GM12892 (cell line): Measurements from ENCODE around the gene CCDC89.

Experiments
- DNase-seq: peaks from one replicate; pipeline ENCODE4 v3.0.0; 2011; ENCODE audit not compliant: insufficient read length
- FAIRE-seq: peaks from 2 replicates; lab custom pipeline; 2011; peaks lifted over from hg19 to GRCh38; lab: Jason Lieb, UNC
- POLR2A ChIP-seq: IDR thresholded peaks from 2 replicates; pipeline ENCODE4 v1.6.1; 2011; ENCODE audit warnings: low read depth, low read length, control low read depth
- POLR2AphosphoS5 ChIP-seq: IDR thresholded peaks from 2 replicates; pipeline ENCODE4 v1.6.1; 2011; ENCODE audit warnings: low read depth, low read length, control low read depth
- TAF1 ChIP-seq: IDR thresholded peaks from 2 replicates; pipeline ENCODE4 v1.6.1; 2011; ENCODE audit warnings: low read depth, mild to moderate bottlenecking, control low read depth, low read length, borderline replicate concordance

Gene CCDC89

DNA sequence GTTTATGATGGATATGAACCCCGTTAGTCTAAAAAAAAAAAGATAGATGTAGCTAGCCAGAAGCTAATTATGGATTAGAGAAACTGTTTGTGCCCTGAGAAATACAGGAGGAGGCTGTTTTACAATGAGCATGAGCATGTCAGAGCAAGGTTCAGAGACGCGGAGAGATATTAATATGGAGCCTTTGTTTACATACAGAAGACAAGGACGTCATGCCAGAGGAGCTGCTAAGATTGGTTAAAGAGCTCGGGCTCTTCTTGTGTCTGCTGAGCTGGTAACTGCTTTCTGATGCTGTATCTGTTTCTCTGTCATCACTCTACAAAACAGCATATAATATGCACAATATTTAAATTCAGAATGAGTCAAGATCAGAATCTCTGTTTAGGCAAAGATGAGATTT lies 24.9 kb upstream of the CCDC89 start:
- no peak for TF ChIP-seq POLR2A
- TF ChIP-seq POLR2AphosphoS5: no peak
- no peak for TF ChIP-seq TAF1
- DNase-seq (no peak), FAIRE-seq (no peak)

DNA sequence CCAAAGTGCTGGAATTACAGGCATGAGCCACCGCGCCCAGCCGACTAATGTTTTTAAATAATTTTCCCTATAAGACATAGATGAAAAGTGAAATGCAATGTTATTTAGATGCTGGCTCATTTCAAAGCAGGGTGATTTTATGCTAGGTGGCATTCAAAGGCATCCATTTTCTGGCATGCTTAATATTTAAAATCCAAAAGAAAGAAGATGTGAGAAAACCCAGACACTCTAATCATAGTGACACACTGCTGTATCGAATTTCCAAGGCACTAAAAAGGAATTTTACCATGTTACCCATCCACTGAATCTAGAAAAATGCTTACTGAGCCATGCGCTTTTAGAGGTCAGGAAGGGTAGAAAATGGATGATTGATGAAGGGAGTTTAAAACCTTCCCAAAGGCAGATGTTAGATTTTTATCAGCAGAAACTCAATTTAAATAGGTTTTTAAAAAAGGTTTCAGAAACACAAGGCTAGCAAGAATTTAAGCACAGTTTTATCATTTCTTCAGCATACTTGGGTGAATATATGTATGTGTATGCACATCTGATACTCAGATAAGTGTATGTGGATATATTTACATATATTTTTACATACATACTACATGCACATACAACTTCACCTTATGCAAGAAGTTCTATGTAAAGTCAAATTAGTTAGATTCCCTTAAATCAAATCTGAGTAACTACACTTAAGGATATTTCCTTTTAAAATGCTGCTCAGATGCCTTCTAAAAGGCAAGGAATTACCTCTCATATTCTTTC lies 24.1 kb upstream of the CCDC89 start:
- TF ChIP-seq POLR2A (no peak), TAF1 (no peak), POLR2AphosphoS5 (no peak)
- FAIRE-seq: no peak
- DNase-seq: no peak

DNA sequence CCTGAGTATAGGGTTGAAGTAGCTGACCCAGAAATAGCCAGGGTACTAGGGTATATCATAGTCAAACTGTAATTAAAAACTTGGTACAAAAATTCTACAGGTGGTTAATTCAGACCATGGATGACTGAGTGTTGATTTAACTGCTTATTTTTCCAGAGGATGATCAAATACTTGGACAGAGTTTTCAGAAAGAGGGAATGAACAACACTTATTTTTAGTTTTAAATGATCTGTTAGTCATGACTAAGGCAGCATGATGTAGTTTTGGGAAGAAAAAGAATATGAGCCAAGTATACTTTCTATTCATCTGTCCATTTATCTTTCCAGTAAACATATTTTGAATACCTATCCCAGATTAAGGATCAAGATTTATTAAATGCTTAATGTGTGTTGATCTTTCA lies 19.8 kb upstream of the CCDC89 start:
- DNase-seq: no peak
- TF ChIP-seq POLR2AphosphoS5 (no peak), TAF1 (no peak)
- FAIRE-seq: no peak

DNA sequence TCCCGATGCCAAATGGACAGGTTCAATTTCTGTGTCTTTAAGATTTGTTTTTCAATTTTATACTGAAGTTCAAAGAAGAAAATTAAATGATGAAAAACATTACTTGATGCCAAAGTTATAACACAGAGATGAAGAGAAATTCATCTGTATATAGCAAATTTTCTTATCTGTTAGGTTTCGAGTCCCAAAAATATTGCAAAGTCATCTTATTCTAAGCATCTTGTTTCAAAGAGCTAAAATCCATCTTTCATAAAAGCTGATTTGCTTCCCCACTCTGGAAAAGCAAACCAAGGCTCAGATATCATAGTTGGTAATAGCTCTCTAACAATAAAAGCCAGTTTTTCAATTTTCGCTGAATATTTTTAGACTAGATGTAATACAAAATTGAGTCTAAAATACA lies 19.0 kb upstream of the CCDC89 start:
- FAIRE-seq (no peak), DNase-seq (no peak)
- TF ChIP-seq POLR2AphosphoS5: no peak

DNA sequence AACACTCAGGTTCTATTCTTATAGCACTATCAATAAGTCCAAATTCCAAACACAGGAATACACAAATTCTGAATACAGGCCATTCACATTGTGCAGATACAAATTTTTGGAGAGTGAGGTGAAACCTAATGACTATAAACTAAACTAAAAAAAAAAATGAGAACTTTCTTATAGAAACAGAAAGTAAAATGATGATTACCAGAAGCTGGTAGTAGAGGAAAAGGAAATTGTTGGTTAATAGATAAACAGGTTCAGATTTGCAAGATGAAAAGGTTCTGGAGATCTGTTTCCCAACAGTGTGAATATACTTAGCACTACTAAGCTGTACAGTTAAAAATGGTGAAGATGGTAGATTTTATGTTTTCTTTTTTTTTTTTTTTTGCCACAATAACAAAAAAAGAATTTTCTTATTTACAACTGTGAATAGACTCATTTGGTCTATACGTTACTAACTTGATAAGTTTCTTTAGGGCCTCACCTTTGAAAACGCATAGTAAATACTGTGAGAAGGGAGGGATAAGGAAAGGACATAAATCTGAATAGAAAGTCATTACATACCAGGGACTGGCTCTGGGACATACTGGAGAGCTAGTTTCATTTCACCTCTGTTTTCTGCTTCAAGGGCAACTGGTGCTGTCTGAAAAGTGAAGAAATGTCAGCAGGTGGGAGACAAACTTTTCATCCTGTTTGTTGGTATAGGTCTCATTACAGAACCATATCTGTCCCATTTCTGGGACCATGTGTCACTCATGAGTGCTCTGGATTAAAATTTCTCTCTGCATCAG lies 14.2 kb upstream of the CCDC89 start:
- FAIRE-seq (peak; percentile 71), DNase-seq (no peak)
- TF ChIP-seq POLR2A: no peak

DNA sequence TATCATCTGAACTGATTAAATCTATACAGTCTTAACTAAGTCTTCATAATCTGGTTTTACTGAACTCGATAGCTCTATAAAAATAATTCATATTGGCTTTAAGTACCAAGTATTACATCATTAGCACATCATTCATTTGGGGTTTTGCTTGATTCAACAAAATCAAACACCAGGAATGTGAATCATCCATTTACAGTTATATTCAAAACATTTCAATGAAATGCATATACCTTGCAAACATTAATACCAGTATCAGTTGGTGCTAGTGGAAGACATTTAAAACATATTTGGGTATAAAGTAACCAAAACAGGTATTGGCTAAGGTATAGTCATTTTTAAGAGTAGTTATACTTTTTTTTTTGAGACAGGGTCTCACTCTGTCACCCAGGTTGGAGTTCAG lies 12.2 kb upstream of the CCDC89 start:
- FAIRE-seq (no peak), DNase-seq (no peak)
- TF ChIP-seq TAF1: no peak
- TF ChIP-seq POLR2AphosphoS5: no peak
- no peak for TF ChIP-seq POLR2A

DNA sequence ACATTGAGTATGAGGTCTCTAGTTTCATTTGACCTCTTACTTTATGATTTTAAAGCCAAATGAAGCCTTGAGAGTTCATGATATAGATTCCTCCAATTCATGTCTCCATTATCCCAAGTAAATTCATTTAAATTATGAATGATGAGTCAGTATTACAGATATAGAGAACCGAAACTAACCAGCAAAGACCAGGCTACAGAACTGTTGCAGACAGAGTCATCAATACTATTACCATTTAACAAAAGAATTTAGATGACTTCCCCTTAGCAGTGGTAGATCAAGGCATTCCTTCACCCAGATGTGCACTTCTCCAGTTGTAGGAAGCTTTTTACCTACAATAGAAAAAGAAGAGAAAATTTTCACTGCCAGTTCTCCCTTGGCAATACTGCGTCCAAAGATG lies 11.8 kb upstream of the CCDC89 start:
- DNase-seq (no peak), FAIRE-seq (no peak)
- TF ChIP-seq POLR2A: no peak
- no peak for TF ChIP-seq POLR2AphosphoS5
- TF ChIP-seq TAF1: no peak

DNA sequence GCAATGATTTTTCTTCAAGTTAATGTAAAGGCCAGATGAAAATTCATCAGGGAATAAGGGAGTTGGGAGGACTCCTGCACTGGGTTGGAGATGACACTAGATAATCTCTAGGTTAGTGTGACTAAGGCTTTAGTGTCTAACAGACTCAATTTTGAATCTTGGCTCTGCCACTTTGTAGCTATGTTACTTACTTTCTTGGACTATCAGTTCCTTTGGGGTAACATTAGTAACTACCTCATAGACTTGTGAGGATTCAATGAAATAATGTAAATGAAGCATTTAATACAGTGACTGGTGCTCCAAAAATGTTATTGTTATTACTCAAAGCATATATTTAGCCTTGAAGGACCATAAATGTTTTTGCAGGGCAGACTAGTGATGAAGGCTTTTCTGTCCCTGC lies 9.6 kb upstream of the CCDC89 start:
- TF ChIP-seq POLR2A (no peak), POLR2AphosphoS5 (no peak), TAF1 (no peak)
- FAIRE-seq: no peak

DNA sequence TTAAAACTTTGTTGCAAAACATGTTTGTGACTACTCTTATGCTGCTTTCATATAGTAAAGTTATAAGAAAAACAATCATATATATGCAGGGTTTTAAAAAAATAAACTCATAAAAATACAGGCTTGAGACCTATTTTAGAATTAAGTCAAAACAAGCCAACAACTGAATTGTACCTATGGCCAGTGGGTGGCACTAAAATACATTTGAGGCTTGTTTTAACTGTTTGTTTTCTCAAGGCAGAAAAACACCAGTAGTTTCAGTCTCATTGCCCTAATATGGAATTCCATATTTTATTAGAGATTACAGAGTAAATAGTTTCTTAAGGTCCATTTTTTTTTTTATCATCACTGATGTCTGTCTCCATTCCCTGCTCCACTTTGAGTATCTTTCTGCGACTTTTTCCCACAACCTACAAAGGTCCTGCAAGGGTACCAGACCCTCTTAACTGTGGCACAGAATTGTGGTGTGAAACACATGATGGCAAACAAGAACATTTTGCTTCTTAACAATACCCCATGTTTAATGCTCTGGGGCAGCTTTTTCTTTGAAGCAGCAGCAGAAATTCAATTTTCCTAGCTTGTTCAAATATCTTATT lies 8.5 kb upstream of the CCDC89 start:
- TF ChIP-seq TAF1 (no peak), POLR2A (no peak), POLR2AphosphoS5 (no peak)
- FAIRE-seq: no peak
- no peak for DNase-seq

More for the DNA sequence above, 9.6 kb upstream of the CCDC89 start:
- no peak for DNase-seq

DNA sequence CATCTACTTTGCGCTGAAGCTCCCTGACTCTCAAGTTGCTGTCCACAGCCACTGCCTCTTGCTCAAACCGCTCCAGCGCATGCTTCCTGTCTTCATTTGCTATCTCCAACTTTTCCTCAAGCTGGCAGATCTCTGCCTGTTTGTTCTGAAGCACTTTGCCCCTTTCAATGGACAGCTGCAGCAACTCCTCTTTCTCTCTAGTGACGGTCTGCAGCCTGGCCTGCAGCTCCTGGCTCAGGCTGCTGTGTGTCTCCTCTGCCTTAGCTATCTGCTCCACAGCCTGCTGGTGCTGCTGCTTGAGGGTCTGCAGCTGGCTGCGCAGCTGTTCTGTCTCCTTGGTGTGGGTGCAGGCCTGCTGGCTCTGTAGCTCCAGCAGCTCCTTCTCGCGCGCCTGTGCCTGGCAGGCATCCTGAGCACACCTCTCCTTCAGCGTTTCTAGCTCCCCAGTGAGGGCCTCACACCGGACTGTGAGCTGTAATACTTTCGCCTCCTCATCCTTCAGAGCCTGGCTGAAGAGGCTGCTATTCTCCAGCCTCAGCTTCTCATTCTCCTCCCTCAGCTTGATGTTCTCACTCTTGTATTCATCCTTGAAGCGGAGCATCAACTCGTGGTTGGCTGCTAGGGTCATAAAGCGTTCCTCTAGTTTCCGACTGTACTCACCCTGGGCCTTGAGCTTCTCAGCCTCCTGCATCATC lies 723 bp downstream of the CCDC89 start:
- TF ChIP-seq POLR2AphosphoS5 (no peak), TAF1 (no peak), POLR2A (no peak)
- FAIRE-seq (no peak), DNase-seq (no peak)

DNA sequence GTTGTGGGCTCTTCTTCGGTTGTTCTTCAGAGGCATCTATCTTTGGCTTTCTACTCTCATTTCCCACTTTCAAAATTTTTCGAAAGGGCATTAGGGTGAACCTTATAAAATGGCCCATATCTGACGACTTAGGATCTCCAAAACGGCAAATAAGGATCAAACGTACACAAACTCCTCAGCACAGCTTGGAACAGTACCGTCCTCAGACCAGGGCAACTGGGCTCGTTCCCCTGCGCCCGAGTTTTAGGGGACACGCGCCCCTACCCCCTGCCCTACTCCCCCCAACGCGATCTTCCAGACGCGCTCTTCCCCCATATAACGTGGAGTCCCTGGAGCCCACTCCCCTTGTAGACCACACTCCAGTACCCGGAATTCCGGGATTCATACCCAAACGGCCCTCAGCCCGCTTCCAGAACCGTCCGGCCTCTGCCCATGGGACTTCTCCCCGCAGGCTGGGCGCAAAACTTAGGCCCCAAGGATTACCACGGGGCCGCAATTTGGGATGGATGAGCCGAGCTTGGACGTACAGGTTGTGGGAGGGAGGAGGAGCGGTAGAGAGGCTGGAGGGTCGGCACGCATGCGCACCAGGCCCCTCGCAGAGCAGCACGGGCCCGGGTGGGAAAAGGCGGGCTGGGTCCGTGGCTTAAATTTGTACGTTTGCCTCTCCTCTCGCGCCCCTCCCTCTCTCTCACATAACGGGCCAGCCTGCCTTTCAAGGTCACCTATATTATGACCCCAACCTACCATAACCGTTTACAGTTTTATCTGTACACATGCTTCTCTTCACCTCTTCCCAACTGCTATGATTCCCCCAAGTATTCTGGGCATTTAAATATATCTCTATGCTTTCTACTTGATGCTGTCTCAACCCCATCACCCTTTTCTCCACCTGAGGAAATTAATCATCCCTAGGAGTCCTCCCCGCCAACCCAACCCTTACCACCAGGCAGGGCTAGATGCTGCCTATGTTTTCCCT lies 3.4 kb downstream of the CCDC89 start:
- peak; percentile 95 for FAIRE-seq
- TF ChIP-seq POLR2AphosphoS5 (0 out of 2 replicates have a peak, but pooled peaks have one; percentile 22), POLR2A (no peak; the same call in 1 of the 2 replicates)

More for the DNA sequence above, 3.4 kb downstream of the CCDC89 start:
- peak; percentile 66 for DNase-seq
